ENCODE results near the gene ASH1L.
"Not testable (repeated sequence)": the region's sequence is repeated elsewhere in the genome, so short reads cannot be mapped to it uniquely, and the experiment has no call there.

ASH1L gene

GRCh38 chr1:155455588-155456195 lies 106.9 kb downstream of the ASH1L start:
- no peak for DNase-seq (ENCODE audit: low read depth in 2 of 3, low spot score in 1 of 3)

GRCh38 chr1:155454096-155454495 lies 108.5 kb downstream of the ASH1L start:
- DNase-seq (ENCODE audit: low read depth in 2 of 3, low spot score in 1 of 3): no peak

- DNase-seq (ENCODE audit: low read depth in 2 of 3, low spot score in 1 of 3): no peak
Observed at GRCh38 chr1:155453141-155453540, 109.5 kb downstream of the ASH1L start.

- no peak for DNase-seq (ENCODE audit: low read depth in 2 of 3, low spot score in 1 of 3)
Observed at GRCh38 chr1:155451199-155451598, 111.4 kb downstream of the ASH1L start.

- not testable (repeated sequence) for DNase-seq (ENCODE audit: low read depth in 2 of 3, low spot score in 1 of 3)
Observed at GRCh38 chr1:155442431-155442830, 120.2 kb downstream of the ASH1L start.

GRCh38 chr1:155437405-155437804 lies 125.2 kb downstream of the ASH1L start:
- DNase-seq (ENCODE audit: low read depth in 2 of 3, low spot score in 1 of 3): no peak

- DNase-seq (ENCODE audit: low read depth in 2 of 3, low spot score in 1 of 3): not testable (repeated sequence)
Observed at GRCh38 chr1:155433831-155434389, 128.7 kb downstream of the ASH1L start.

- not testable (repeated sequence) for DNase-seq (ENCODE audit: low read depth in 2 of 3, low spot score in 1 of 3)
Observed at GRCh38 chr1:155433128-155433830, 129.3 kb downstream of the ASH1L start.

GRCh38 chr1:155424091-155424490 lies 138.5 kb downstream of the ASH1L start:
- DNase-seq (ENCODE audit: low read depth in 2 of 3, low spot score in 1 of 3): no peak

- no peak for DNase-seq (ENCODE audit: low read depth in 2 of 3, low spot score in 1 of 3)
Observed at GRCh38 chr1:155420788-155421187, 141.8 kb downstream of the ASH1L start.

- not testable (repeated sequence) for DNase-seq (ENCODE audit: low read depth in 2 of 3, low spot score in 1 of 3)
Observed at GRCh38 chr1:155411840-155412239, 150.8 kb downstream of the ASH1L start.

GRCh38 chr1:155410931-155411330 lies 151.7 kb downstream of the ASH1L start:
- DNase-seq (ENCODE audit: low read depth in 2 of 3, low spot score in 1 of 3): no peak

GRCh38 chr1:155396874-155397476 lies 165.6 kb downstream of the ASH1L start:
- DNase-seq (ENCODE audit: low read depth in 2 of 3, low spot score in 1 of 3): no peak

GRCh38 chr1:155392898-155393411 lies 169.6 kb downstream of the ASH1L start:
- DNase-seq (ENCODE audit: low read depth in 2 of 3, low spot score in 1 of 3): no peak

- no peak for DNase-seq (ENCODE audit: low read depth in 2 of 3, low spot score in 1 of 3)
Observed at GRCh38 chr1:155389826-155390225, 172.8 kb downstream of the ASH1L start.

- not testable (repeated sequence) for DNase-seq (ENCODE audit: low read depth in 2 of 3, low spot score in 1 of 3)
Observed at GRCh38 chr1:155385836-155386235, 176.8 kb downstream of the ASH1L start.

- DNase-seq (ENCODE audit: low read depth in 2 of 3, low spot score in 1 of 3): no peak
Observed at GRCh38 chr1:155383406-155383805, 179.2 kb downstream of the ASH1L start.

- no peak for DNase-seq (ENCODE audit: low read depth in 2 of 3, low spot score in 1 of 3)
Observed at GRCh38 chr1:155379631-155380090, 182.9 kb downstream of the ASH1L start.

- DNase-seq (ENCODE audit: low read depth in 2 of 3, low spot score in 1 of 3): no peak
Observed at GRCh38 chr1:155379180-155379579, 183.4 kb downstream of the ASH1L start.

GRCh38 chr1:155360051-155360450 lies 202.6 kb downstream of the ASH1L start:
- DNase-seq (ENCODE audit: low read depth in 2 of 3, low spot score in 1 of 3): no peak

- no peak for DNase-seq (ENCODE audit: low read depth in 2 of 3, low spot score in 1 of 3)
Observed at GRCh38 chr1:155352631-155353030, 210.0 kb downstream of the ASH1L start.

GRCh38 chr1:155342842-155343241 lies 219.8 kb downstream of the ASH1L start:
- DNase-seq (ENCODE audit: low read depth in 2 of 3, low spot score in 1 of 3): no peak

Data from stimulated activated CD4-positive, alpha-beta T cell treated with anti-CD3 and anti-CD28 coated beads, Interleukin-12 subunit alpha, Interleukin-12 subunit beta, amount 100 ng/mL, for 48 hours (primary cell).